H7 (cell line): ENCODE data around the gene ACTN4. TPM values are rescaled to one million over a fixed set of nuclear protein-coding genes. Genes with fewer than 3 reads are reported as not detected.

Experiments used
- DNase-seq: peaks from one replicate; pipeline ENCODE4 v3.0.0; 2012
- H3K27me3 ChIP-seq: 2 replicates; pipeline ENCODE4 v1.6.0; 2011; ENCODE audit warnings: mild to moderate bottlenecking, low read length; ENCODE audit not compliant: control insufficient read depth, insufficient read depth
- H3K36me3 ChIP-seq: replicated peaks from 2 replicates; pipeline ENCODE4 v1.5.1; 2011; ENCODE audit warnings: low read length; ENCODE audit not compliant: control insufficient read depth, insufficient read depth
- H3K4me3 ChIP-seq: 2 replicates; pipeline ENCODE4 v1.5.1; 2011; ENCODE audit warnings: low read depth, mild to moderate bottlenecking, control low read depth, low read length, moderate library complexity; ENCODE audit not compliant: insufficient read depth
- total RNA-seq: library from RNA; depleted of rRNA; stranded (reverse); fragments of >200 nt; shearing (Covaris generic); gene quantifications from 2 replicates; pipeline ENCODE4 v1.2.3, GENCODE V29; 2014

Gene ACTN4
- total RNA-seq, 1 experiment from 2014 or later = 226 TPM

GRCh38 chr19:38727868-38728660, 80.6 kb downstream of the ACTN4 start:
- no peak for DNase-seq
- no peaks in the 10 kb centered on the region for H3K27me3 ChIP-seq
- H3K36me3 ChIP-seq = peaks cover 45% of the 10 kb centered on the region
- H3K4me3 ChIP-seq = no peak overlapping the region

GRCh38 chr19:38728752-38729541, 81.5 kb downstream of the ACTN4 start:
- no peak for DNase-seq
- Histone ChIP-seq H3K36me3 (peaks cover 38% of the 10 kb centered on the region), H3K4me3 (no peak overlapping the region), H3K27me3 (no peaks in the 10 kb centered on the region)

GRCh38 chr19:38729653-38730469, 82.4 kb downstream of the ACTN4 start:
- DNase-seq = peak; percentile 96
- no peak overlapping the region for H3K4me3 ChIP-seq
- no peaks in the 10 kb centered on the region for H3K27me3 ChIP-seq
- H3K36me3 ChIP-seq = peaks cover 33% of the 10 kb centered on the region

- Histone ChIP-seq H3K4me3 (no peak overlapping the region), H3K27me3 (no peaks in the 10 kb centered on the region), H3K36me3 (peaks cover 27% of the 10 kb centered on the region)
- DNase-seq = no peak
These were observed 83.0 kb downstream of the ACTN4 start for GRCh38 chr19:38730470-38730730.

- H3K4me3 ChIP-seq = no peak overlapping the region
- DNase-seq = no peak
- peaks cover 22% of the 10 kb centered on the region for H3K36me3 ChIP-seq
- H3K27me3 ChIP-seq = no peaks in the 10 kb centered on the region
These were observed 83.5 kb downstream of the ACTN4 start for GRCh38 chr19:38730731-38731589.

- Histone ChIP-seq H3K27me3 (0 out of 2 replicates have a peak, but pooled peaks cover 2% of the 10 kb centered on the region), H3K36me3 (peaks cover 15% of the 10 kb centered on the region), H3K4me3 (no peak overlapping the region)
- DNase-seq = no peak
These were observed 84.3 kb downstream of the ACTN4 start for GRCh38 chr19:38731654-38732301.

GRCh38 chr19:38733241-38733492, 85.7 kb downstream of the ACTN4 start:
- Histone ChIP-seq H3K27me3 (peaks cover 9% of the 10 kb centered on the region), H3K36me3 (peaks cover 12% of the 10 kb centered on the region), H3K4me3 (no peak overlapping the region)
- no peak for DNase-seq

- H3K36me3 ChIP-seq = peaks cover 12% of the 10 kb centered on the region
- H3K27me3 ChIP-seq = peaks cover 9% of the 10 kb centered on the region
- no peak for DNase-seq
- H3K4me3 ChIP-seq = no peak overlapping the region
These were observed 86.2 kb downstream of the ACTN4 start for GRCh38 chr19:38733493-38734175.

- Histone ChIP-seq H3K27me3 (peaks cover 9% of the 10 kb centered on the region), H3K4me3 (no peak overlapping the region), H3K36me3 (peaks cover 12% of the 10 kb centered on the region)
- no peak for DNase-seq
These were observed 86.7 kb downstream of the ACTN4 start for GRCh38 chr19:38734176-38734425.

- DNase-seq = peak; percentile 75
These were observed 87.2 kb downstream of the ACTN4 start for GRCh38 chr19:38734426-38735256.

GRCh38 chr19:38735257-38735686, 87.8 kb downstream of the ACTN4 start:
- H3K27me3 ChIP-seq = peaks cover 9% of the 10 kb centered on the region
- peak overlapping the region; percentile 49 for H3K4me3 ChIP-seq
- peak; percentile 92 for DNase-seq
- peaks cover 12% of the 10 kb centered on the region for H3K36me3 ChIP-seq

More at GRCh38 chr19:38734426-38735256, 87.2 kb downstream of the ACTN4 start:
- Histone ChIP-seq H3K36me3 (peaks cover 12% of the 10 kb centered on the region), H3K4me3 (peak overlapping the region; percentile 49), H3K27me3 (peaks cover 9% of the 10 kb centered on the region)

- peak; percentile 90 for DNase-seq
- H3K36me3 ChIP-seq = peaks cover 7% of the 10 kb centered on the region
- H3K27me3 ChIP-seq = peaks cover 9% of the 10 kb centered on the region
- peak overlapping the region; percentile 44 for H3K4me3 ChIP-seq
These were observed 88.6 kb downstream of the ACTN4 start for GRCh38 chr19:38736036-38736412.
